Fibroblast of lung (primary cell): Measurements from ENCODE around the gene PKIB.

Source experiments
- CTCF ChIP-seq, 2 donors: IDR thresholded peaks in 1 of 2; conservative IDR thresholded peaks in 1 of 2; 1 replicate in 1 of 2; 2 replicates in 1 of 2; pipeline ENCODE4 v1.5.1; 2011 to 2012; ENCODE audit warnings: low read length in 2 of 2, control low read depth in 1 of 2, inconsistent platforms in 1 of 2, low read depth in 1 of 2, mild to moderate bottlenecking in 1 of 2
- EZH2 ChIP-seq: IDR thresholded peaks from 2 replicates; pipeline ENCODE4 v1.5.1; 2012; ENCODE audit warnings: low read length, control low read depth, mild to moderate bottlenecking; ENCODE audit errors: missing control alignments

GRCh38 chr6:122567034-122567433 is 43.2 kb upstream of the PKIB start:
- TF ChIP-seq CTCF (conservative IDR thresholded peaks at IDR 0.05 in 1 of 2, IDR thresholded peaks at IDR 0.05 in 1 of 2; ENCODE audit: low read depth in 1 of 2, low read length in 2 of 2) (no peak), EZH2 (no peak)
